OCI-LY3 (cell line): ENCODE results near the gene HDHD3.

ENCODE experiments used
- CTCF ChIP-seq: fragments of 200-600, 300-600 bp; sonication (generic); IDR thresholded peaks from 2 replicates; pipeline ENCODE4 v1.5.1; 2014; ENCODE audit warnings: antibody characterized with exemption, low read length, low read depth
- EZH2phosphoT487 ChIP-seq: fragments of 200-600 bp; shearing (Covaris generic); IDR thresholded peaks from 2 replicates; pipeline ENCODE4 v1.6.1; 2018; ENCODE audit warnings: antibody characterized with exemption, mixed run types, low read depth

- TF ChIP-seq CTCF (no peak), EZH2phosphoT487 (no peak)
These were observed 10.0 kb upstream of the HDHD3 start for GRCh38 chr9:113386571-113387393.
